HG03354 (cell line): ENCODE measurements around the gene EPN3.

Experiments used
- ATAC-seq: cut with Tn5 transposase; IDR thresholded peaks from one replicate; pipeline ENCODE4 v1.9.1; 2021; ENCODE audit warnings: mild to moderate bottlenecking; ENCODE audit not compliant: unreplicated experiment, poor library complexity, severe bottlenecking

Gene EPN3

DNA sequence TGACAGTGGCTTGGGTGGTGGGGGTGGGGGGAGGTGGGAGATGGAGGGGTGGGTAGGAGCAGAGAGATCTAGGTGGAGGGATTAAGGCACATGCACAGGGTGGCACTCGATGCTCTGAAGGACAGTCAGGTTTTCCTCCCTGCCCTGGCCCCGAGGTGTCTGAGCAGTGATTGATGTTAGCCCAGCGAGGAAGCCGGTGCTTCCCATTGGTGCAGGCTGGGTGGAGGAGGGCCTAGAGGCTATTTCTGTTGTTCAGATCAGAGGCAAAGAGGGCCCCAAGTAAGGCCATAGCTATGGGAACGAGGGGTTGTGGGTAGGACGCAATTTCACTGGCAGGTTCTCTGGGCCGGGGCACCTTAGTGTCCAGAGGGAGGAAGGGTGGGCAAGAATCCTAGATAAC lies 51.1 kb downstream of the EPN3 start:
- ATAC-seq = no peak

DNA sequence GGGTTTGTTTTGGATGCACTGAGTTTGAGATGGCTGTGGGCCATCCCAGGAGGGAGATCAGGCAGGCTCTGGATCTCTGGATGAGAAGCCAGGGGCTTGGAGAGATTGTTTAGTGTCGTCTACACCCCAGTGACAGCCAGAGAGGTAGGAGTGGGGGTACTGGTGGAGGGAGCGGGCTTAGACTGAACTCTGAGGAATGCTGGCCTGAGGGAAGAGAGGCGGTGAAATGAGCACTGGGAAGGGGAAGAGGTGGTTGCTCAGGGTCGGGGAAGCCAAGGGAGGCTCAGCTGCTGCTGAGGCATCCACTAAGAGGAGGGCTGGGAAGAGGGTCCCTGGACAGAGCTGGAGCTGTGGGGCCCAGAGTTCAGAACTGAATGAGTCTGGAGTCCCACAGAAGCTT lies 51.6 kb downstream of the EPN3 start:
- no peak for ATAC-seq

DNA sequence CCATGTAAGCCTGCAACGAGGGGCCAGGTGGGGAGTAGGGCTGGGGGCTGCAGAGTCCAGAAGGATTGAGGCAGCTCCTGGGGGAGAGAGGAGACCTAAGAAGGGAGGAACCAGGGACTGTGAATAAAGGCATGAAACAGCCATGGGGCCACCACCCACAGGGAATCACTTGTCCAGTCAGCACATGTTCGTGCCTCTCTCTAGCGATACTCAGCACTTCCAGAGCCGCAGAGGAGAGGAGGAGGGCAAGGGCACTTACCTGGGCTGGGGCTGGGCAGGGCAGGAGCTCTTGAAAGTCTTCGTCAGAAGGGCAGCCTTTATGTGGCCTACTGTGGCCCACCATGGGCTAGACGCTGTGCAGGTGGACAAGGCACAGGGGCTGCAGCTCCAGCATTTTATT lies 52.2 kb downstream of the EPN3 start:
- no peak for ATAC-seq

DNA sequence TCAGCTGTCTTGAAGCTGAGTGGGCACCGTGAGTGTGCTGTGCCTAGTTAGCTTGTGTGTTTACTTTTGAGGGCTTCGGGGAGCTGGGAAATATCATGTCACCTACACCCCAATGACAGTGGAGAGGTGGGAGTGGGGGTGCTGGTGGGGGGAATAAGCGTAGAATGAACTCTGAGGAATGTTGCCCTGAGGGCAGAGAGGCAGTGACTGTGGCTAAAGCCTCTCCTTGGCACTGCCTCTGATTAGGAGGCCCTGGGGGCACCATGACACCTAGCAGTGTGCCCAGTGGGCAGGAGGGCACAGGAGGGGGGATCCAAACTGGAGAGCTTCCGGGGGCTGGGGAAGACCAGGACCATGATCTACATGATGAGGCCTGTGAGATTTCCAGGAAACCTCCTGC lies 52.8 kb downstream of the EPN3 start:
- no peak for ATAC-seq

DNA sequence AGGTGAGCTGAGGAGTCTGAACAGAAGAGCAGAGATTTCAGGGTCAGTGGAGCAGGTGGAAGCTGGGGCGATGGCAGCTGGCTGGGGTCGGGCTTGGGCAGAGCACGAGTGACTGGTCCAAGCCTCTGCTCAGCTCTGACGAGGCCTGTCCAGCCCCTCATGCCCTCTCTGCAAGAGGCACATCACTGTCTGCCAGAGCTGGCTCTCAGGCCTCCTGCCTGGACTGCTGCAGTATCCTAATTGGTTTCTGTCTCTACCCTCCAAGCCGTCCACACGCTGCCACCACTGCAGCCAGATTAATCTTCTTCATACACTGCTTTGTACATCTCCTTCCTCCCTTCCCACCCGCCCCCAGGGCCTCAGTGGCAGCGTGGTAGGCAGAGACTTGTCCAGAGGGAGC lies 53.4 kb downstream of the EPN3 start:
- ATAC-seq = no peak

DNA sequence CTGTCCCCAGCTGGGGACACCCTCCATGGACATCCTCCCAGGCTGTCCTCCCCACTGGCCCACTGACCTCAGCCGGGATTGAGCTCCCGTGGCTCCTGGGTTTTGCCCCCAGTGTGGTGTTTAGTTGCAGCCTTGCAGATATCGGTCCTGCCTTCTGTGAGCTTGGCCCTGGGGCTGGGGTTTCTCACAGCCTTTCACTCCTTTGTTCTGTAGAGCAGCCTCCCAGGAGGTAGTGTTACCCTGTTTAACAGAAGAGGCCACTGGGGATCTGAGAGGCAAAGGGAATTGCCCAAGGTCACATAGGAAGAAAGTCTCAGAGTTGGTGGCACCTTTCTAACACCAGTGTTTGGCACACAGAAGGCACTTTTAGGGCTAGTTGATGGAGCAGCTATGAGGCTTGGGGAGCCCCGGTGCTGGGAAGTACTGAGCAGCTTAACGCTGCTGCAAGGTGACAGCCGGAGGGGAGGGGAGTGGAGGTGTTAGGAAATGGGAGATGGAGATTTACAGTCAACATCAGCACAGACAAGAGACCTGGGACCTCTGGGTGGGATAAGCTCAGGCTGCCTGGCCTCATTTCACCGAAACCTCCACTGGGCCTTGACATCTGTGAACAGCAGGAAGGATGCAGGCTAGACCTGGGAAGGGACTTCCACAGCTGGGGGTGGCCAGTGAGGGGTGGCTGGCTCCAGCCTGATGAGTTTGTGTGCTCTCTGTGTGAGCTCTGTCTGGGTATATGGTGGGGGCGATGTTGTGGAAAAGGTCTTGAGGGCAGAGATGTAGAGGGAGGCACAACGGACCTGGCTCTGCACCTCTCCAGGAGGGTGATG lies 54.1 kb downstream of the EPN3 start:
- ATAC-seq = no peak

DNA sequence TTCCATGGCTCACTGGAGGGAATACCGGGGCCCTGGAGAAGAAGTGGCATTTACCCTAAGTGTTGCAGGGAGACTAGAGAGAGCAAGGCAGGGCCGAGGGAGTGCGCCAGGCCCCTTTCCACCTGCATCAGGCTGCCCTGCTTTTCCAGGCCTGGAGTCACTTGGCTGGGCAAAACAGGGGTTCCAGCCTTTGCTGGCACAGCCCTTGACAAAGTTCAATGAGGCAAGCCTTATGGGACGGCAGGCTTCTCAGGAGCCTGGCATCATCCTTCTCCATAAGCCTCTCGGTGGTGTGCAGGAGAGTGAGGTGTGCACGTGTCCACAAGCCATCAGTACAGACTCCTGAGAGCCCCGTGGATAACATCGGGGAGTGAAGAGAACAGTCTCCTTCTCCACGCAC lies 55.0 kb downstream of the EPN3 start:
- no peak for ATAC-seq

DNA sequence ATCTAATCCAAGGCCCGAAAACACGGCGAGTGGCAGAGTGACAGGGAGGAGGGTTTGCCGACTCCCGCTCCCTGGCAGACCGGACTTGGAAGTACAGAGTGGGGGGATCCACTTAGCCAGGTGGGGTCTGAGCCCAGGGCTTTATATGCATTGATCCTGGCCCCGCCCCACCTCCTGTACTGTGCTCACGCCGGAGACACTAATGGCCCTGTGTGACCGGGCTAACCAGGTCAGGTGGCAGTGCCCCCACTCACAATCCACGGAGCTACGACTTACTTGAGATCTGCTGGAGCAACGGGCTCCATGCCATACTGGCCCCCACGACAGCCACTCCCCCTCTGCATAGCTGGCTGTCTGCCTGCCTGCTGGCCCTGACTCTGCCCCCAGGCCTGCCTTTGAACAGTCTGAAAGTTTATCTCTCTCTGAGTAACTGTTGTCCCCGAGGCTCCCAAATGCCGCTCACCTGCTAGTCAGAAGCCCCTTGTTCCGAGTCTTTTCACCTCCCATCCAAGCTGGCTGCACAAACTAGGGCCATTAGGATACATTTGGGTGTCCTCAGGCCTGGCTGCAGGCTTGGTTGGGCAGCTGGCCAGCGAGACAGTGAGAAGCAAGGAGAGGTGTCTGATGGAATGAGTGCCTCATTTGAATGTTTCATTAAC lies 56.0 kb downstream of the EPN3 start:
- ATAC-seq = no peak

DNA sequence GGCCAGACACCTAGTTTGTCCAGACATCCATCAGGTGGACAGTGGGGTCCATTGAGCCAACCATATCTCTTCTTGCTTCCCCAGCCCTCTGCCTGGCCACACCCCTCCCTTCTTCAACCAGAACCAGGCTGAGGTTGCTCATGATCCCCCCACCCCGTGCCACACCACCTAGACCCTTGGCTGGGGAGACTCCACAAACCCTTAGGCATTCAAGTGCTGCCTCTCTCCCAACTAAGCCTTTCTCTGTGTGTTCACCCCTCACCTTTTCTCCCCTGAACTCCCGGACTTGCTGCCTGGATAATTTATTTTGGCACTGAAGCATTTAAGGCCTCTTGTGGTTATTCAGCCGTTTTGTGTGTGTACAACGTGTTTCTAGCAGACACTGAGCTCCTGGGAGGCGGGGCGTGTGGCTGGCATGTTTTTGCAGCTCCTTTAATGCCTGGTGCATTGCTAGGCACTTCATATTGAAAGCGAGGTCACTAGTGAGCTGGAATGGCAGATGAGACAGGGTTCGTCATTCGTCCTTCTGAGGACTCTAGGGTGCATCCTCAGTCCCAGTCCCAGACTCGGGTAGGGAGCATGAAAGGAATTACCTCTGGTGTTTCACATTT lies 56.7 kb downstream of the EPN3 start:
- no peak for ATAC-seq

DNA sequence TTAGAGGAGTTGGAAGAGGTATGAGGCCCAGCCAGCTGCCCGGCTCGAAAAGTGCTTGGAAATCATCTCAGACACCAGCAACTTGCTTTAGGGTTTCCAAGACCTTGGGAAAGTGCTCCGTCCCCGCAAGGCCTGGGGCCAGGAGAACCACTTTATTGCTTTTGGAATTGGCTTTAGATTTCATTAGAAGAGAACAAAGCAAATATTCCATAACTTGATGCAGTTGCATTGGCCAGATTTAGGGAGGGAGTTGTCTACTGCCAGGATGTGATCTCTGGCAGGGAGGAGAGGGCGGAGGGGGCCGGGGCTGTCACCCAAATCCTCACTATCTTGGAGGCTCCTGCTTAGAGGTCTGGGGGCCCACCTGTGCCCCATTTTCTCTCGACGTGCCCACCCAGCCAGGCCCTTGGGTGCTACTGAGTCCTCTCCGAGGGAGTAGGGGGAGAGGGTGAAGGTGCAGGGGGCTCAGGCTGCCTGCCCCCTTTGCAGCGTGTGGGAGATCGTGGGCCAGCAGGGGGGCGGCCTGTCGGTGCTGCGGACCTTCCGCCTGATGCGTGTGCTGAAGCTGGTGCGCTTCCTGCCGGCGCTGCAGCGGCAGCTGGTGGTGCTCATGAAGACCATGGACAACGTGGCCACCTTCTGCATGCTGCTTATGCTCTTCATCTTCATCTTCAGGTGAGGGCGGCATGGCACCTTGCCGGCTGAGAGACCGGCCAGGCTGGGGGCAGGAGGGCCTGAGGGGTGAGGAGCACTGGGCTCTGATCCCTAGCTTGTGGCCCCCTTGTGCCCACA lies 58.6 kb downstream of the EPN3 start:
- ATAC-seq = no peak

DNA sequence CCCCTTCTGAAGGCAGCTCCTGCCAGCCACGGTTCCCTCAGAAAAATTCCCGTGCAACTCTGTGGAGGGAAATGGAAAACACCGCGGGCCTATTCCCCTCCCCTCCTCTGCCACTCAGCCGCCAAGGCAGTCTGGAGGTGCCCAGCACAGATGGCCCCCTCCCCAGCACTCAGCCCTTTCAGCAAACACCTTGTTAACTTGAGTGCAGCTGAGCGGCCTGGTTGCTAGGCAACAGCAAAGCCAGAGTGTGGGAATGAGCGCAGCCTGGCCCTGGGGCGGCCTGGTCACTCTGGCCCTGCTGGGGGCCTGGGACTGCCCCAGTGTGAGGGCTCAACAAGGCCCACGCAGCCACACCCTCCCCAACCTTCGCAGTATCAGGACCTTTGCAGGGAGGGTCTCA lies 60.8 kb downstream of the EPN3 start:
- ATAC-seq = no peak
